GM10266 (cell line): ENCODE measurements around the gene LRRC58.

Source experiments
- DNase-seq: peaks from one replicate; pipeline ENCODE4 v3.0.0; 2012; ENCODE audit errors: extremely low spot score
- CTCF ChIP-seq: IDR thresholded peaks from 2 replicates; pipeline ENCODE4 v1.5.1; 2012; ENCODE audit warnings: mild to moderate bottlenecking, low read depth; ENCODE audit not compliant: control insufficient read depth, insufficient read depth; ENCODE audit errors: missing control alignments

The LRRC58 gene

GRCh38 chr3:120311863-120312794 is 37.0 kb downstream of the LRRC58 start:
- no peak for TF ChIP-seq CTCF
- DNase-seq, result no peak

- no peak for TF ChIP-seq CTCF
Measured at GRCh38 chr3:120306519-120307455, 42.4 kb downstream of the LRRC58 start.

GRCh38 chr3:120304616-120305015 is 44.5 kb downstream of the LRRC58 start:
- TF ChIP-seq CTCF, result no peak
- no peak for DNase-seq

More at GRCh38 chr3:120306519-120307455, 42.4 kb downstream of the LRRC58 start:
- DNase-seq, result no peak

GRCh38 chr3:120302361-120302760 is 46.8 kb downstream of the LRRC58 start:
- no peak for TF ChIP-seq CTCF
- DNase-seq, result no peak

GRCh38 chr3:120300971-120301370 is 48.2 kb downstream of the LRRC58 start:
- no peak for TF ChIP-seq CTCF
- no peak for DNase-seq

GRCh38 chr3:120299403-120299802 is 49.8 kb downstream of the LRRC58 start:
- no peak for TF ChIP-seq CTCF
- DNase-seq, result no peak
